DMS53 (cell line): Measurements from ENCODE around the gene CD83.
"Not testable (repeated sequence)": the region's sequence is repeated elsewhere in the genome, so short reads cannot be mapped to it uniquely, and the experiment has no call there.

Experiments used
- DNase-seq: peaks from one replicate; lab custom pipeline; 2025; lab: John Stamatoyannopoulos, UW

Gene CD83, protein sequence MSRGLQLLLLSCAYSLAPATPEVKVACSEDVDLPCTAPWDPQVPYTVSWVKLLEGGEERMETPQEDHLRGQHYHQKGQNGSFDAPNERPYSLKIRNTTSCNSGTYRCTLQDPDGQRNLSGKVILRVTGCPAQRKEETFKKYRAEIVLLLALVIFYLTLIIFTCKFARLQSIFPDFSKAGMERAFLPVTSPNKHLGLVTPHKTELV

DNA sequence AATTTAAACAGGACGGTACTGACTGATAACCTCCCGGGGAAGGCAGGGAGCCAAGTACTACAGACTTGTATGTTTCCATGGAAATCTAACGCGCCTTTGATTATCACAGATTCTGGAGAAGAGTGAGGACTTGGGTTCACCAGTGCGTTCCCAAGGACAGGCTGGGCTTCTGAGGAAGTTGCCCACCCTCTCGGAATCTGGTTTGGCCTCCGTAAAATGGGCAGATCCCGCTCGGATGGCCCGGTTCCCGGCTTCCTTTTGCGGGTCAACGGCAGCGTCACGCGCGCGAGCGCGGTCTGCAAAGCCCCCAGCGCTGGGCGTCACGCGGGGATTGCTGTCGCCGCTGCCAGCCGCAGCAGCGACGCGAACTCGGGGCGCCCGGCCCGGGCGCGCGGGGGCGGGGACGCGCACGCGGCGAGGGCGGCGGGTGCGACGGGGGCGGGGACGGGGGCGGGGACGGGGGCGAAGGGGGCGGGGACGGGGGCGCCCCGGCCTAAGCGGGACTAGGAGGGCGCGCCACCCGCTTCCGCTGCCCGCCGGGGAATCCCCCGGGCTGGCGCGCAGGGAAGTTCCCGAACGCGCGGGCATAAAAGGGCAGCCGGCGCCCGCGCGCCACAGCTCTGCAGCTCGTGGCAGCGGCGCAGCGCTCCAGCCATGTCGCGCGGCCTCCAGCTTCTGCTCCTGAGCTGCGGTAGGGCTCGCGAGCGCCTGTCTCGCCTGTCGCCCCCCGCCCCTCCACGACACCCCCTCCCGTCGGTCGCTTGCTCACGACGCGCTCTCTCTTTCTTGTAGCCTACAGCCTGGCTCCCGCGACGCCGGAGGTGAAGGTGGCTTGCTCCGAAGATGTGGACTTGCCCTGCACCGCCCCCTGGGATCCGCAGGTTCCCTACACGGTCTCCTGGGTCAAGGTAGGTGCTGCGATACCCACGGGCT is at the start of gene CD83:
CD83 (plus strand) TSS at position 615 of the 933 bp plus-strand sequence; CDS start at position 655, 40 bp downstream.
- DNase-seq: peak; percentile 89

DNA sequence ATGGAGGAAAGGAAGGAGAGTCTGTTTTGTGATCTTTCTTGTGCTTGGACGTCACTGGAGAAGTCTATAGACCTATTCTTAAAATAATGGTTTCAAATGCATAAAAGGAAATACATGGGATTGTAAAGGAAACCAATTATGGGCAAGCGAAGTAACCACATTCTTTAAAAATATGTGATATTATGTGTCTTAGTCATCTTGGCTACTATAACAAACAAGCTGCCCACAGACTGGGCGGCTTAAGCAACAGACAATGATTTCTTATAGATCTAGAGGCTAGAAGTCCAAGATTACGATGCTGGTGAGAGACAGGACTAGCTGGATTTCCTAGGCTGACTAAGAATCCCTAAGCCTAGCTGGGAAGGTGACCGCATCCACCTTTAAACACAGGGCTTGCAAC is 49.4 kb upstream of the CD83 start:
- no peak for DNase-seq

DNA sequence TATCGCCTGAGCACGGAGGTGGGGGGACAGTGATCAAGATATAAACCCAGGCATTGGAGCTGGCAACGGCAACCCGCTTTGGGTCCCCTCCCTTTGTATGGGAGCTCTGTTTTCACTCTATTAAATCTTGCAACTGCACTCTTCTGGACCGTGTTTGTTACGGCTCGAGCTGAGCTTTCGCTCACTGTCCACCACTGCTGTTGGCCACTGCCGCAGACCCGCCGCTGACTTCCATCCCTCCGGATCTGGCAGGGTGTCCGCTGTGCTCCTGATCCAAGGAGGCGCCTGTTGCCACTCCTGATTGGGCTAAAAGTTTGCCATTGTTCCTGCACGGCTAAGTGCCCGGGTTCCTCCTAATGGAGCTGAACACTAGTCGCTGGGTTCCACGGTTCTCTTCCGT is 48.9 kb upstream of the CD83 start:
- no peak for DNase-seq

DNA sequence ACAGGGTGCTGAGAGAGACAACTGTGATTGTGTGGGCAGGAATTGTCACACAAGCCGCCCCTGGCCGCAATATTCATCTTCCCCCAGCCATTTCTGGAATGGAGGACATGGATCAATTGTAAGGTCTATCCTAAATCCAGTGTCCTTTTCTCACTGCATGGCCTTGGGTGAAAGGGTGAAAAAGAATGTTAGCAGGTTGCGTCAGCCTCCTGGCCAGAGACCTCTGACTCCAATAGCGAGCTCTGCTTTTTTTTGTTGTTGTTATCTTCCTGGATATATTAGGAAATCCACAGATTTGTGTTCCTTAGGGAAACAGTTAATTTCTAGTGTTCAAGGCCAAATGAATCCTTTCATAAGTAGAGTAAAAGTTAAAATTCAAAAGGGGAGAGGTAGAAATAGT is 47.1 kb upstream of the CD83 start:
- DNase-seq: no peak

DNA sequence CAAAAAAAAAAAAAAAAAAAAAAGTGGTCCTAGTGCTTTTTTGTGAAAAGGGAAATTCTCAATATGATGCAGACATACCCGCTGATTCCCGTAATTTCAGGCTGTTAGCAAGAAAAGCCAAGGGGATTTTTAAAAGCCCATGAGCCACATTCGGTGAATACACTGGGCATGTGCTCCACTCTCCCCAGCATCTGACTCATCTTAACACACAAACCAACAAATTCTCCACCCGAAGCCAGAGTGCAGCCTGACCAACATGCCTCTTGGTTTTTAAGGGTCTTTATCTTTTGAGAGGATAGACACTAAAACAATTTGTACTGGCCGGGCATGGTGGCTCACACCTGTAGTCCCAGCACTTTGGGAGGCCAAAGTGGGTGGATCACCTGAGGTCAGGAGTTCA is 45.5 kb upstream of the CD83 start:
- no peak for DNase-seq

DNA sequence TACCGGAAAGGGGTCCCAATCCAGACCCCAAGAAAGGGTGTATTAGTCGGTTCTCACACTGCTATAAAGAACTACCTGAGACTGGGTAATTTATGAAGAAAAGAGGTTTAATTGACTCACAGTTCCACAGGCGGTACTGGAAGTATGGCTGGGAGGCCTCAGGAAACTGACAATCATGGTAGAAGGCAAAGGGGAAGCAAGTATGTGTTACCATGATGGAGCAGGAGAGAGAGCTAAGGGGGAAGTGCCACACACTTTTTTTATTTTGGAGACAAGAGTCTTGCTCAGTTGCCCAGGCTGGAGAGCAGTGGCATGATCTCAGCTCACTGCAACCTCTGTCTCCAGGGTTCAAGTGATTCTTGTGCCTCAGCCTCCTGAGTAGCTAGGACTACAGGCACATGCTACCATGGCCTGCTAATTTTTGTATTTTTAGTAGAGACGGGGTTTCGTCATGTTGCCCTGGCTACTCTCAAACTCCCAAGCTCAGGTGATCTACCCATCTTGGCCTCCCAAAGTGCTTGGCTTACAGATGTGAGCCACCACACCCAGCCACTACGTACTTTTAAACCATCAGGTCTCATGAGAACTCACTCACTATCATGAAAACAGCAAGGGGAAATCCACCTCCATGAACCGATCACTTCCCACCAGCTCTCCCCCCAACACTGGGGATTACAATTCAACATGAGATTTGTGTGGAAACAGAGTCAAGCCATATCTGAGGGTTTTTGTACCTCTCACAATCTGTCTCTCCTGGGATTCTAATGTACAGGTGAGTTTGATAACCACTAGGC is 43.8 kb upstream of the CD83 start:
- DNase-seq: not testable (repeated sequence)

DNA sequence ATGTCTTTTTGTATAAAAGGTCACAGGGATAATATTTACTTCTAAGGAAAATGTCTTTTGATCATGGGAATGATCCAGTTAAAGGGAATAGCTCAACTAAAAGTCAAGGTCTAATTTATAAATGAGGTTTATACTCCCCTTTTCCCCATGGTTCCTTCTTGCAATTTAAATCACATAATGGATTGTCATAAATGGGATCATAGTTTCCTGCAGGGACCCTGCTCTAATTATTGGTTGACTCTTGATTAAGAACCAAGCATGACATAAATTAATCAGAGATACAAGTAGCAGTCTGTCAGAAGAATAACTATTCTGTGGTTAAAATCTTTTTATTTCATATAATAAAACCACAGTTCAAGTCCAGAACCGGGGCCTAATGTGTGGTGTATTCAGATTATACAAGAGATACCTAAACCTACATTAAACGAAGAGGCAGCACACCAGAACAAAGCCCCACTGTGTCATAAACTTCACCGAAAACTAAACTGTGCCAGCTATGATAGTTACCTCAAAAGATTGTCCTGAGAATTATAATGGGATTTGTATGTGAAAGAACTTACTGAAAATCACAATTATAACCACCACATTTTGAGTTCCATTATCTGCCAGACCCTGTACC is 43.0 kb upstream of the CD83 start:
- no peak for DNase-seq

DNA sequence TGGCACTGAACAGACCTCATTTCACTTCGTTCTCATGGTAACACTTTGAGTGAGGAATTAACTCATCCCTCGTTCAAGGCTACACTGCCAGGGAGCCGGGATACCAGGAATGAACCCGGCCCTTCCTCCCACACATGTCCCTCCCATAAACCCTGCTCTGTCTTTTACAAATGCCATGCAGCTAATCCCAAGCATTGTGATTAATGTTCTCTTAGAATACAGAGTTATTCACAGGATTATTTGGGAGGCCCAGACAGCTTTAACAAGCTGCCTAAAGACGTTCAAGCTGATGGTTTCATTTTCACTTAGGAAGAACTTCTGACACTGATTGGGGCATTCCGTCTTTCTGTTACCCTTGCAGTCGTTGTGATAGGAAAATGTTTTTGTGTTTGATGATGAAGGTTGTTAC is 42.5 kb upstream of the CD83 start:
- peak; percentile 47 for DNase-seq

DNA sequence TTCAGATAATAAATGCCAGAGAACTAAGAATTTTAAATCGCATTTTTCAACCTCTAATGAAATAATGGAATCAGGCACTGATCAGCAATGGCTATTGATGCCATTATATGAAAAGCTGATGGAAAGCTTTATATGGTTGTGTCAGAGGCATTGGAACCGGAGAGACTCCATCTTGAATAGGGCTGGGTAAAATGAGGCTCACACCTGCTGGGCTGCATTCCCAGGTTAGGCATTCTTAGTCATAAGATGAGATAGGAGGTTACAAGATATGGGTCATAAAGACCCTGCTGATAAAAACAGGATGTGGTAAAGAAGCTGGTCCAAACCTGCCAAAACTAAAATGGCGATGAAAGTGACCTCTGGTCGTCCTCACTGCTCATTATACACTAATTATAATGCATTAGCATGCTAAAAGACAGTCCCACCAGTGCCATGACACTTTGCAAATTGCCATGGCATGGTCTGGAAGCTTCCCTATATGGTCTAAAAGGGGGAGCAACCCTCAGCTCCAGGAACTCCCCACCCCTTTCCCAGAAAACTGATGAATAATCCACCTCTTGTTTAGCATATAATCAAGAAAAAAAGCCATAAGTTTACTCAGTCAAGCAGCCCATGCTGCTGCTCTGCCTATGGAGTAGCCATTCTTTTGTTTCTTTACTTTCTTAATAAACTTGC is 40.2 kb upstream of the CD83 start:
- no peak for DNase-seq

DNA sequence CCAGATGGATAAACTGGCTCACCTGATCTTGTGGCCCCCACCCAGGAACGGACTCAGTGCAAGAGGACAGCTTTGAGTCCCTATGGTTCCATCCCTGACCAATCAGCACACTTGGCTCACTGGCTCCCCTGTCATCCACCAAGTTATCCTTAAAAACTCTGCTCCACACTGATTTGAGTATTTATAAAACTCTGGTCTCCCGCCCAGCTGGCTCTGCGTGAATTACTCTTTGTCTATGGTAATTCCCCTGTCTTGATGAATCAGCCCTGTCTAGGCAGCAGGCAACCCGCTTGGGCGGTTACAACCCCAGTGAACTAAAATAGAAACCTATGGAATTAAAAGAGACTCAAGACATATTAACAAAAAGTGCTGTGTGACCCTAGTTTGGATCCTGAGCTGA is 38.1 kb upstream of the CD83 start:
- no peak for DNase-seq

DNA sequence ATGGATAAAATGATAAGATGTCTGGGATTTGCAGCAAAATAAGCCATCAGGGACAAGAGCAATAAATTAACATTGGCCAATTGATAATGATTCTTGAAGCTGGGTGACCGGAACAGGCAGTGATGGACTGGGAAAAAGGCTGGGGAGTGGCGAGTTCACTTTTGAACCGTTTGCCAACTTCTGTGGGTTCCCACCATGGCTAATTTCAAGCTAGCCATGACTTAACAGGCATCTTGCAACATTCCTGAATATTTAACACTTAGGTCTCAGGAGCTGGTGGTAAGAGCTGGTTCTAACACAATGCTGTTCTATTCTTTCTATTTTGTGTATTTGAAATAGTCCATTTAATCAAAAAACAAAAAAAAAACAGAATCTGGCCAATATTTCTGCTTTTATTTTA is 37.6 kb upstream of the CD83 start:
- DNase-seq: no peak

DNA sequence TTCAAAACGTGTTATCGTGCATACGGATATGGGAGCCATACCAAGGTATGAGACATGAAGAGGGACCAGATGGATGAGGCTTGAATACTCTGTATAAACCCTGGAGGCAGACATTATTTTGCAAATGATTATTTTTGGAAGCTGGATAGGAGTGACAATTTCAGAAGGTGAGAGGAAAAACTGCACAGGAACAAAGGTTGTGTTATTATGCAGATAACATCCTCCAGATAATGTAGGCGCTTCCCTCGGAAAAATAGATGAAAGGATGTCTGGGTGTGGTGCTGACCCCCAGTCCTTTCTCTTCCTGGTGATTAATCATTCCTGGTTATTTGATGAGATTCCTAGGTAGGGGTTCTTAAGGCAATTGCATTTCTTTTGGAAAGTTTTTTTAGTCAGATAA is 36.4 kb upstream of the CD83 start:
- no peak for DNase-seq

DNA sequence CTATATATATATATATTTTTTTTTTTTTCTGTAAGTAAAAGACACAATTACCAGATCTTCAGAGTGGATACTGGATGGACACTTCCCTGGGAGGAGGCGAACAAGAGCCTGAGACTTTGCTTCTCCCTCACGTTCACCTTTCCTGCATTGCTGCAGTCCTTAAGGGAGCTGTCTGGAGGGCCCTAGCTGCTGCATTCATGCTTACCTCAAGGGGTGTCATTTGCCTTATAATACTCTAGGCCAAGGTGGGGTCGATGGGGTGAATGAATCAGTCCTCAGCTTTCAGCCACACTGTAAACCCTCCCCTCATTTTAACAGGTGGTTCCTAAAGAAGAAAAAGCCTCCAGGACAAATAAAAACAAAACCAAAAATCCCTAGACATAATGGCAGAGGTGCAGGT is 34.8 kb upstream of the CD83 start:
- no peak for DNase-seq

DNA sequence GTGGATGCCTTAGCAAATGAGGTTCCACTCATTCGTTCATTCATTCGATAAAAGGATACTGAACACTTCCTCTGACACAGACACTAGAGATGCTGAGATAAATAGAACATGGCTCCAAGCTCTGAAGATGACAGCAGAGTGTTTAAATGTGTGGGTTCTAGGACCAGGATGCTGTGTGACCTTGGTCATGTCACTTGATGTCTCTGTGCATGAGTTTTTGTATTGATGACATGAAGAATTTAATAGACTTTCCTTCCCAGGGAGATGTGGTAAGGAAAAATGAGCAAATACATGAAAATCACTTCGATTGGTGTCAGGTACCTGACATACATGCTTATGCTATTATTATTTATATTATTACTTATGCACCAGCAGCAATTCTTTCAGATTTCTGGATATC is 34.3 kb upstream of the CD83 start:
- no peak for DNase-seq

DNA sequence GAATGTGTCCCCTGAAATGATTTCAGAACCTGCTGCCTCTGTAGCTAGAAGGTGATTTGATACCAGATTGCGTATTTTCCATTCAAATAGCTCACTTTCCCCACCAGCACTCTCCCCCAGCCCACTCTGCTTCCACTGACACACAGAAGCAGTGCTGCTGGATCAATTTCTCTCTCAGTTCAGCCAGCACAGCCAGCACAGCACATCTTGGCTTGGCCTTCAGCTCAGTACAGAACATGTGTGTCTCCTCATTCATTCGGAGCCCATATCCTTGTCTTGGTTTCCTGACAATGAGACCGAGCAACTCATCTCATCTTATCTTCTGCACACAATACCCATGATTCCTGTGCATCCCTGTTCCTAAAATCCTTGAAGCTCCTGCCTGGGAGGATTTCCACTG is 33.8 kb upstream of the CD83 start:
- no peak for DNase-seq

DNA sequence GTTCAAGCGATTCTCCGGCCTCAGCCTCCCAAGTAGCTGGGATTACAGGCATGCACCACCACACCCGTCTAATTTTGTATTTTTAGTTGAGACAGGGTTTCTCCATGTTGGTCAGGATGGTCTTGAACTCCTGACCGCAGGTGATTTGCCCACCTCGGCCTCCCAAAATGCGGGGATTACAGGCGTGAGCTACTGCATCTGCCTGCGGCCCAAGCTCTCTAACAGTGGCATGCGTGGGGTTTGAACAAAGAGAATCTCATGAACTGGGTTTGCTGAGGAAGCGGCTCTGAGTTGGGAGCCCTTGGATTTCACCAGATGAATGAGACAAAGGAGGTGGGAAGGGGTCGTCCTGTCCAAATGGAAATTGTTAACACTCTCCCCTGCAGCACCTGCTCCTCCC is 33.2 kb upstream of the CD83 start:
- no peak for DNase-seq

DNA sequence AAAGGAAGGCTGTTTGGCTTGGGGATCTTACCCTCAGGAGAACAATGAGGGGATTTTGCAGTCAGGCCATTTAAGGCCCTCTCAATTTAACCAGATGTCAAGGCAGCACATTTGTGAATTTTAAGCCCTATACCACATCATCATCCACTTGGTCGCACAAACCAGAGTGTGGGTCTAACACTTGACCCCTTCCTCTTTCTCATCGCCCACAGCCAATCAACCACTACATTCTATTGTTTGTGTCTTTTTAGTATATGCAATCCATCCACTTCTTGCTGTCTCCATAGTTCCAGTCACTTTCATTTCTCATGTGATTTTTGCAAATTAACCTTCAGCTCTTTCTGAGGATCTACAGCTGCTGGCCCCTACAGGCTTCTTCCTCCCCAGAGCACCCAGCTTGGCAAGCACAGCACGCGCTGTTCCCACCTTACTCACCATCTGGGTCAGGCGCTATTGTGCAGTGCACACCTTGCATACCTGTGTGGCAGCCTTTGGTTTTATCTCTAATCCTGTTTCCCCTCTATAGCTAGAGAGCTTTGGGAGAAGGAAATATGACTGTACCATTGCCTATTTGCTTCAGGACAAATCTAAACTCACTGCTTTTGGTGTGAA is 32.3 kb upstream of the CD83 start:
- DNase-seq: no peak

DNA sequence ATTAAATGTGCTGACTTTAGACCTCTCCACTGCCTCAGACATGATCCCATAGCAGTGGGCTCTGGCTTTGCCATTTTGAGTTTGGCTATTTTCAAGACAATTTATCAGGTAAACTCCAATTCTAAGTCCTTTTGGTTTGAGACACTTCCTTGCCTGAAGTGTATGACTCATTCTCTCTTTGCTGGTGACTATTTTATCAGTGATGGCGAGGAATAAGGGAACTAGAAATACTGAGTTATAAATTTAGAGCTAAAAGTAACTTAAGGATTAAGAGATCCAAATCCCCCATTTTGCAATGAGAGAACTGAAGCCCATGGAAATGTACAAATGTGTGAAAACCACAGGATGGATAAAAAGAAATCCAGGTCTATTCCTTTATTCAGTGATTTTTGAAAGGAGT is 30.9 kb upstream of the CD83 start:
- DNase-seq: peak; percentile 10

DNA sequence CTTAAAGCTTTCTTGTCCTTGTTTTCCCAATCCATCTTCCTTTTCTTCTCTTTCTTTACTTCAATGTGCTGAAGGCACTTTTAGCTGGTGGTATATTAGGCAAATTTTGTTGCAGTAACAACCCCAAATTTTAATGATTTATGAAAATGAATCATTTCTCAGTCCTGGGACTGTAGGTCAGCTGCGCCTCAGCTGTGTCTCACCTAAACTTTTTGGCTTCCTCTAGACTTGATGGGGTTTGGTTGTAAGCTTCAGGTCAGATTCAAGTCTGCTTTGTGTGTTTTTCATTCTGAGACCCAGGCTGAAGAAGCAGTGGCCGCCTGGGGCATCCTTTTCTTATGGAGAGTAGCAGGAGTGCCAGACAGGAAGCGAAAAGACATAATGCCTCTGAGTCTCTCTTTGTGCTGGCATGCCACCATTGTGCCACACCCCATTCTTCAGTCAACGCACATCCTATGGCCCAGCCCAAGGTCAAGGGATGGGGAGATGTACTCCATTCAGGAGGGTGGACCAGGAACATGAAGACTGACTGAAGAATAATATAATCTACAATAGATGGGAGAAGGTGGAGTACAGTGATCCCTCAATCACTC is 28.9 kb upstream of the CD83 start:
- DNase-seq: no peak

DNA sequence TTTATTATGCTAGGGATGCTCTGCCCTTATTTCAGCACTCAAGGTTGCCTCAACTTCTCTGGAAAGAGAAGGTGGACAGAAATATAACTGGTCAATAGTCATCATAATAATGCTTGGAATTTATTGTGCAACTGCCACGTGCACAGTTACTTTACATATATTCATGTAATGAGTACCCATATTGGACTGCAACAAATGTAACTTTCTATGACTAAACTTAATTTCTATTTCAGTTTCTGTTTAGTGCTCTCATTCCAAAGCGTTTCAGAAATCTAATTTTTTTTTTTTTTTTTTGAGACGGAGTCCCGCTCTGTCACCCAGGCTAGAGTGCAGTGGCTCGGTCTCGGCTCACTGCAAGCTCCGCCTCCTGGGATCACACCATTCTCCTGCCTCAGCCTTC is 28.3 kb upstream of the CD83 start:
- no peak for DNase-seq
